ENCODE measurements around the gene CLCN3.

DNA sequence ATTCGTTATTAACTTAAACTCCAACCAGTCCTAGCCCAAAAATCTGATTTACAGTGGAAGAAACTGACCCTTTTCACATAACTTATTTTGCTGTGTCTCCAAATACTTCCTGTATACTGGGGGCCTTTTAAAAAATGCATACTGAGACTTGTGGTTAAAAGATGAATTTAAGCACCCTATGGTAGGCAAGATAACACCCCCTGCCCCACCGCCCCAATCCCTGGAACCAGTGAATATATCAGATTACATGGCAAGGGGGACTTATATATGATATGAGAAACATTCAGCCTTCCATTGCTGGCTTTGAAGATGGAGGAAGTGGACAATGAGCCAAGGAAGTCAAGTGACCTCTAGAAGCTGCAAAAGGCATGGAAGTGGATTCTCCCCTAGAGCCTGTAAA is 3.1 kb upstream of the CLCN3 start:
- TF ChIP-seq SP1 (IDR thresholded peaks at IDR 0.05; ENCODE audit: low read depth, low read length) (no peak), BHLHE40 (IDR thresholded peaks at IDR 0.05; ENCODE audit: borderline replicate concordance in 1 of 2, low read depth in 2 of 2, low read length in 1 of 2) (no peak), EZH2 (IDR thresholded peaks at IDR 0.05; ENCODE audit: borderline replicate concordance, control insufficient read depth, low read depth, low read length) (no peak), CTCF (IDR thresholded peaks at IDR 0.05 in 2 of 3, conservative IDR thresholded peaks at IDR 0.05 in 1 of 3; ENCODE audit: control insufficient read depth in 2 of 3, extremely low read depth in 1 of 3, insufficient read depth in 1 of 3, low read depth in 3 of 3, low read length in 3 of 3) (no peak), NFXL1 (IDR thresholded peaks at IDR 0.05; ENCODE audit: borderline replicate concordance) (no peak), CEBPB (IDR thresholded peaks at IDR 0.05; ENCODE audit: borderline replicate concordance in 1 of 2, low read depth in 2 of 2, low read length in 2 of 2) (no peak), PAX5 (IDR thresholded peaks at IDR 0.05; ENCODE audit: borderline replicate concordance, low read depth, low read length) (no peak), SIN3A (IDR thresholded peaks at IDR 0.05; ENCODE audit: low read depth, low read length) (no peak), JUNB (IDR thresholded peaks at IDR 0.05) (no peak), NR2C2 (IDR thresholded peaks at IDR 0.05; ENCODE audit: borderline replicate concordance, control insufficient read depth, insufficient read length, low read depth) (no peak), POLR2A (IDR thresholded peaks at IDR 0.05; ENCODE audit: low read depth, low read length) (no peak), ZNF687 (IDR thresholded peaks at IDR 0.05) (no peak), BCL11A (IDR thresholded peaks at IDR 0.05; ENCODE audit: low read depth, low read length) (no peak)
